ENCODE results near the gene GAK. TPM values are rescaled to one million over a fixed set of nuclear protein-coding genes. Genes with fewer than 3 reads are reported as not detected.

Gene GAK
- total and polyA plus RNA-seq, 2 experiments from 2014 or later, result 87.1 to 88.4 TPM

GRCh38 chr4:867526-868250 is 64.4 kb downstream of the GAK start:
- H3K79me2 ChIP-seq, result no peaks in the 10 kb centered on the region
- H3K9me3 ChIP-seq (ENCODE audit: low read depth), result no peaks in the 10 kb centered on the region
- no peak for DNase-seq (ENCODE audit: low spot score)
- H3K27ac ChIP-seq, result no peak overlapping the region
- no peaks in the 10 kb centered on the region for H3K27me3 ChIP-seq
- no peaks in the 10 kb centered on the region for H3K9me2 ChIP-seq (replicated peaks; ENCODE audit: insufficient read depth)
- H2AFZ ChIP-seq, result no peak overlapping the region
- H3K4me2 ChIP-seq, result no peak overlapping the region
- H4K20me1 ChIP-seq (ENCODE audit: insufficient read depth, poor library complexity, severe bottlenecking), result no peaks in the 10 kb centered on the region
- no peaks in the 10 kb centered on the region for H3K4me1 ChIP-seq (ENCODE audit: insufficient read depth)
- TF ChIP-seq EZH2 (IDR thresholded peaks at IDR 0.05; ENCODE audit: borderline replicate concordance) (no peak), CTCF (IDR thresholded peaks at IDR 0.05; ENCODE audit: poor library complexity) (no peak), EZH2phosphoT487 (IDR thresholded peaks at IDR 0.05; ENCODE audit: low read depth, severe bottlenecking, unreplicated experiment) (no peak)
- no peak overlapping the region for H3K4me3 ChIP-seq
- 92% methylated on average over 23 of the region's 26 CpGs for WGBS (ENCODE audit: low lambda C conversion rate, missing lambda C conversion rate)
- no peaks in the 10 kb centered on the region for H3K36me3 ChIP-seq (replicated peaks; ENCODE audit: insufficient read depth, low read depth)

GRCh38 chr4:866761-867390 is 65.2 kb downstream of the GAK start:
- TF ChIP-seq EZH2phosphoT487 (IDR thresholded peaks at IDR 0.05; ENCODE audit: low read depth, severe bottlenecking, unreplicated experiment) (no peak), EZH2 (IDR thresholded peaks at IDR 0.05; ENCODE audit: borderline replicate concordance) (no peak), CTCF (IDR thresholded peaks at IDR 0.05; ENCODE audit: poor library complexity) (no peak)
- no peak overlapping the region for H2AFZ ChIP-seq
- H3K4me2 ChIP-seq, result no peak overlapping the region
- H4K20me1 ChIP-seq (ENCODE audit: insufficient read depth, poor library complexity, severe bottlenecking), result no peaks in the 10 kb centered on the region
- H3K4me1 ChIP-seq (ENCODE audit: insufficient read depth), result no peaks in the 10 kb centered on the region
- no peaks in the 10 kb centered on the region for H3K36me3 ChIP-seq (replicated peaks; ENCODE audit: insufficient read depth, low read depth)
- no peaks in the 10 kb centered on the region for H3K9me3 ChIP-seq (ENCODE audit: low read depth)
- no peak overlapping the region for H3K4me3 ChIP-seq
- no peaks in the 10 kb centered on the region for H3K79me2 ChIP-seq
- 92% methylated on average over 24 of the region's 28 CpGs for WGBS (ENCODE audit: low lambda C conversion rate, missing lambda C conversion rate)
- H3K9me2 ChIP-seq (replicated peaks; ENCODE audit: insufficient read depth), result no peaks in the 10 kb centered on the region
- no peaks in the 10 kb centered on the region for H3K27me3 ChIP-seq
- H3K27ac ChIP-seq, result no peak overlapping the region
- DNase-seq (ENCODE audit: low spot score), result no peak

- H3K9me2 ChIP-seq (replicated peaks; ENCODE audit: insufficient read depth), result no peaks in the 10 kb centered on the region
- no peaks in the 10 kb centered on the region for H3K9me3 ChIP-seq (ENCODE audit: low read depth)
- no peaks in the 10 kb centered on the region for H3K36me3 ChIP-seq (replicated peaks; ENCODE audit: insufficient read depth, low read depth)
- DNase-seq (ENCODE audit: low spot score), result no peak
- H3K4me2 ChIP-seq, result no peak overlapping the region
- 97% methylated on average over 24 of the region's 24 CpGs for WGBS (ENCODE audit: low lambda C conversion rate, missing lambda C conversion rate)
- no peaks in the 10 kb centered on the region for H3K27me3 ChIP-seq
- no peak for TF ChIP-seq EZH2phosphoT487 (IDR thresholded peaks at IDR 0.05; ENCODE audit: low read depth, severe bottlenecking, unreplicated experiment)
- no peak for TF ChIP-seq CTCF (IDR thresholded peaks at IDR 0.05; ENCODE audit: poor library complexity)
- no peak overlapping the region for H3K27ac ChIP-seq
- H2AFZ ChIP-seq, result no peak overlapping the region
- H3K4me1 ChIP-seq (ENCODE audit: insufficient read depth), result no peaks in the 10 kb centered on the region
- H3K4me3 ChIP-seq, result no peak overlapping the region
- H4K20me1 ChIP-seq (ENCODE audit: insufficient read depth, poor library complexity, severe bottlenecking), result no peaks in the 10 kb centered on the region
- no peaks in the 10 kb centered on the region for H3K79me2 ChIP-seq
These were observed 65.9 kb downstream of the GAK start for GRCh38 chr4:866068-866760.

Measured in hepatocyte (in vitro differentiated cells).